Measurements from ENCODE around the gene PIK3CD. TPM values are rescaled to one million over a fixed set of nuclear protein-coding genes. Genes with fewer than 3 reads are reported as not detected.

PIK3CD gene
- total RNA-seq, 1 donor from 2014 or later = 5.0 TPM

DNA sequence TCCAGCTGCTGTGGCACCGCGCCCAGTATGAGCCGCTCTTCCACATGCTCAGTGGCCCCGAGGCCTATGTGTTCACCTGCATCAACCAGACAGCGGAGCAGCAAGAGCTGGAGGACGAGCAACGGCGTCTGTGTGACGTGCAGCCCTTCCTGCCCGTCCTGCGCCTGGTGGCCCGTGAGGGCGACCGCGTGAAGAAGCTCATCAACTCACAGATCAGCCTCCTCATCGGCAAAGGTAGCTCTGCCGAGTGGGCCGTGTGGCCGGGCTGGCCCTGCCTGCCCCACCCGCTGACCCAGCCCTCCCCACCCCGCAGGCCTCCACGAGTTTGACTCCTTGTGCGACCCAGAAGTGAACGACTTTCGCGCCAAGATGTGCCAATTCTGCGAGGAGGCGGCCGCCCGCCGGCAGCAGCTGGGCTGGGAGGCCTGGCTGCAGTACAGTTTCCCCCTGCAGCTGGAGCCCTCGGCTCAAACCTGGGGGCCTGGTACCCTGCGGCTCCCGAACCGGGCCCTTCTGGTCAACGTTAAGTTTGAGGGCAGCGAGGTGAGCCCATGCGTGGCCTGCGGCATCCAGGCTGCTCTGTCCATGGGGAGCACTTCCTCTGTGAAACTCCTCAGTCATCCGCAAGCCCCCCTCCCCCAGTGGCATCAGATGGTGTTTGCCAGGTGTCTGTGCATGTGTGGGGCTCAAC is 64.2 kb downstream of the PIK3CD start:
- Histone ChIP-seq H3K4me3 (ENCODE audit: low read depth, low read length) (no peak overlapping the region), H3K36me3 (ENCODE audit: control insufficient read depth, insufficient read depth, low read length) (peaks cover 11% of the 10 kb centered on the region), H3K27me3 (ENCODE audit: control insufficient read depth, insufficient read depth, low read length) (no peaks in the 10 kb centered on the region)
- no peak for FAIRE-seq
- no peak for DNase-seq (ENCODE audit: low read depth)
- no peak for TF ChIP-seq CTCF (IDR thresholded peaks at IDR 0.05; ENCODE audit: insufficient read depth, low read length, severe bottlenecking)

- FAIRE-seq (no peak), DNase-seq (ENCODE audit: low read depth) (no peak)
- no peaks in the 10 kb centered on the region for H3K27me3 ChIP-seq (ENCODE audit: control insufficient read depth, insufficient read depth, low read length)
- peaks cover 10% of the 10 kb centered on the region for H3K36me3 ChIP-seq (ENCODE audit: control insufficient read depth, insufficient read depth, low read length)
- H3K4me3 ChIP-seq (ENCODE audit: low read depth, low read length) = no peak overlapping the region
- TF ChIP-seq CTCF (IDR thresholded peaks at IDR 0.05; ENCODE audit: insufficient read depth, low read length, severe bottlenecking) = no peak
Measured at GRCh38 chr1:9716404-9717192, 65.1 kb downstream of the PIK3CD start.

- no peak for TF ChIP-seq CTCF (IDR thresholded peaks at IDR 0.05; ENCODE audit: insufficient read depth, low read length, severe bottlenecking)
- Histone ChIP-seq H3K27me3 (ENCODE audit: control insufficient read depth, insufficient read depth, low read length) (no peaks in the 10 kb centered on the region), H3K36me3 (ENCODE audit: control insufficient read depth, insufficient read depth, low read length) (peaks cover 15% of the 10 kb centered on the region), H3K4me3 (ENCODE audit: low read depth, low read length) (no peak overlapping the region)
- DNase-seq (ENCODE audit: low read depth) (no peak), FAIRE-seq (no peak)
Measured at GRCh38 chr1:9717193-9718005, 65.9 kb downstream of the PIK3CD start.

DNA sequence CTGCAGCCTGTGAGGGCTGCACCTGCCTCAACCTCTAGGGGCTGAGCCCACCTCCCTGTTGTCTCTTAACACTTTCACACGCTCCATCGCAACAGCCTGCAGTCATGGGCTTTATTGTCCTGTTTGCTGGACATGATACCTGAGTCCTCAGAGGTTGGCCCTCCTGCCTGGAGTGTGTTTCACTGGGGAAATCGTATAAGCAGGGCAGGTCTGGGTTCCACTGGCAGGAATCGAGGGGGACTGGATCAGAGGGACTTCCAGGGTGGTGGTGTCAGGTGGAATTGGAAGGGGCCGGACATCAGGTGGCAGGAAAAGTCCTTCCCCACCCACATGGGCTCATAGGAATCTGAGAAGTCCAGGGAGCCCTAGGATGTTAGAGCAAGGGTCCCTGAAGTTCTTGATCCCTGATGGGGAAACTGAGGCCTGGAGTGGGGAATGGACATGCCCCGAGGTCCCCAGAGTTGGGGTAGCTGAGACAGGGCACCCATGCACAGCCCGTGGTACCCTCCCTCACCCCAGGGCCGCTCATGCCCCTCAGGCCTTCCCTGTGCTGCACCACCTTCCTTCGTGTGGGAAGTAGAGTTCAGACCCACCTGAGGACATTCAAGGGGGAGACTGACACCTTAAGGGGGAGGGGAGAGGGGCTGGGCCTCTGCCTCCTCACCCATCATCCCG is 66.6 kb downstream of the PIK3CD start:
- FAIRE-seq = no peak
- no peak for DNase-seq (ENCODE audit: low read depth)
- no peak for TF ChIP-seq CTCF (IDR thresholded peaks at IDR 0.05; ENCODE audit: insufficient read depth, low read length, severe bottlenecking)
- no peak overlapping the region for H3K4me3 ChIP-seq (ENCODE audit: low read depth, low read length)
- H3K36me3 ChIP-seq (ENCODE audit: control insufficient read depth, insufficient read depth, low read length) = peaks cover 19% of the 10 kb centered on the region
- no peaks in the 10 kb centered on the region for H3K27me3 ChIP-seq (ENCODE audit: control insufficient read depth, insufficient read depth, low read length)

DNA sequence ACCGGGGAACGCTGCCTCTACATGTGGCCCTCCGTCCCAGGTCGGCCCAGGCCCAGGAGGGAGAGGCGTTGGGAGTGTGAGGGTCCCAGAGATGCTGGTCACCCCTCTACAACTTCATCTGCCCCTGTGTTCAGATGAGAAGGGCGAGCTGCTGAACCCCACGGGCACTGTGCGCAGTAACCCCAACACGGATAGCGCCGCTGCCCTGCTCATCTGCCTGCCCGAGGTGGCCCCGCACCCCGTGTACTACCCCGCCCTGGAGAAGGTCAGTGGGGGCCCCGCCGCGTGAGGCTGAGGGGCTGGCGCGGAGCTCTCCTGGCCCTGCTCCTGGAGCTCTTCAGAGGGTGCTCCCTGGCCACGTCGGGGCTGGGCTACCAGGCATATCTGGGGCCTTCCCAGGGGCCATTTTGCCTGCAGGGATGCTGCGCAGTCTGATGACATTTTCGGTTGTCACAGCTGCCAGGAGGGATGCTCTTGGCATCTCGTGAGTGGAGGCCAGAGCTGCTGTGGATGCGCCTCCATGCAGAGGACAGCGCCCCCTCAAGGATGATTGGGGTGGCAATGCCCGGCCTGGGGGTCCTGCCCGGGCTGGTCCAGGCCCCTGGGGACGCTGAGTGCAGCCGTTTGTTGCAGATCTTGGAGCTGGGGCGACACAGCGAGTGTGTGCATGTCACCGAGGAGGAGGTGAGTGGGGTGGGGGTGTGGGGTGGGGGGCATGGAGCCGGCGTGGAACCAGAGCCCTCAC is 68.6 kb downstream of the PIK3CD start:
- Histone ChIP-seq H3K27me3 (ENCODE audit: control insufficient read depth, insufficient read depth, low read length) (no peaks in the 10 kb centered on the region), H3K4me3 (ENCODE audit: low read depth, low read length) (no peak overlapping the region), H3K36me3 (ENCODE audit: control insufficient read depth, insufficient read depth, low read length) (peaks cover 27% of the 10 kb centered on the region)
- FAIRE-seq = no peak
- no peak for DNase-seq (ENCODE audit: low read depth)
- no peak for TF ChIP-seq CTCF (IDR thresholded peaks at IDR 0.05; ENCODE audit: insufficient read depth, low read length, severe bottlenecking)

Data from bronchial epithelial cell (primary cell).